Cardiac muscle cell (in vitro differentiated cells and primary cell): ENCODE data around the gene GNPTG. TPM values are rescaled to one million over a fixed set of nuclear protein-coding genes. Genes with fewer than 3 reads are reported as not detected.

Experiments used
- DNase-seq, 2 donors: peaks; one replicate each; pipeline versions ENCODE4 v3.0.0 to v3.0.0-alpha.2; 2010 to 2017; ENCODE audit warnings: low read depth in 1 of 2, low spot score in 1 of 2
- H3K27ac ChIP-seq: fragments of 200-600 bp; sonication (generic); 2 replicates; pipeline ENCODE4 v1.5.1; 2016
- H3K27me3 ChIP-seq: fragments of 200-600 bp; sonication (generic); 2 replicates; pipeline ENCODE4 v1.6.0; 2016; ENCODE audit warnings: control low read depth
- H3K36me3 ChIP-seq: fragments of 200-600 bp; sonication (generic); 2 replicates; pipeline ENCODE4 v1.5.1; 2016; ENCODE audit warnings: control low read depth
- H3K4me1 ChIP-seq: fragments of 200-600 bp; sonication (generic); 2 replicates; pipeline ENCODE4 v1.8.1; 2017; ENCODE audit warnings: low read depth, mild to moderate bottlenecking, mixed run types
- H3K4me3 ChIP-seq: fragments of 200-600 bp; sonication (generic); 2 replicates; pipeline ENCODE4 v1.5.1; 2016; ENCODE audit warnings: mild to moderate bottlenecking
- H3K9me3 ChIP-seq: fragments of 200-600 bp; sonication (generic); 2 replicates; pipeline ENCODE4 v1.5.1; 2017; ENCODE audit warnings: low read depth, mild to moderate bottlenecking, control low read depth
- polyA plus RNA-seq: library from polyadenylated mRNA; unstranded; fragments of >200 nt; fragmentation: Nextera tagmentation; extraction: Ambion mirVana; gene quantifications from 2 replicates; pipeline ENCODE4 v1.2.1, GENCODE V29; 2016
- total RNA-seq: library from RNA; depleted of rRNA; stranded (reverse); fragments of >200 nt; gene quantifications from 2 replicates; pipeline ENCODE4 v1.2.3, GENCODE V29; 2016
- TF ChIP-seq, protein P1 (sequence below): IDR thresholded peaks from 2 replicates; pipeline ENCODE4 v1.5.1; 2012; ENCODE audit warnings: low read depth, mild to moderate bottlenecking, low read length

Gene GNPTG
- total and polyA plus RNA-seq, 2 experiments from 2014 or later, result 57.0 to 60.3 TPM

DNA sequence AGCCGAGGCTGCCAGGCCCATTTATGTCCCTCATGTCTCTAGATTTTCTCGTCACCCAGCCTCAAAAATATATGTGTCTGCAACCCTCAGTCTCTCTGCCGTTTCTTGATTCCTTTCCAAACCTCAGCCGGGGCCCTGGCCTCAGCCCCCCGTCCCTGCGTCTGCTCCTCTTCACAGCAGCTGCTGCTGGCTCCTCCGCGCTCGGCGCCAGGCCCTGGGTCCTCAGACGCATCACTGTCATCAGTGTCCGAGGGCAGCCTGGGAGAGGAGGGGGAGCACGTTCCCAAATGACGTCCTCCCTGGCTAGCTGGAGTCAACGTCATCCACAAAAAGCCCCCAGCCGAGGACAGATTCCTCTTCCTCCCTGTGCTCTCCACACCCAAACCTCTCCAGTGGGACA lies 2.4 kb upstream of the GNPTG start:
- Histone ChIP-seq H3K4me3 (no peak overlapping the region), H3K27me3 (no peaks in the 10 kb centered on the region), H3K9me3 (no peaks in the 10 kb centered on the region), H3K36me3 (peaks cover 19% of the 10 kb centered on the region), H3K27ac (no peak overlapping the region), H3K4me1 (peaks cover 6% of the 10 kb centered on the region)
- DNase-seq, result no peak
- TF ChIP-seq, protein P1, sequence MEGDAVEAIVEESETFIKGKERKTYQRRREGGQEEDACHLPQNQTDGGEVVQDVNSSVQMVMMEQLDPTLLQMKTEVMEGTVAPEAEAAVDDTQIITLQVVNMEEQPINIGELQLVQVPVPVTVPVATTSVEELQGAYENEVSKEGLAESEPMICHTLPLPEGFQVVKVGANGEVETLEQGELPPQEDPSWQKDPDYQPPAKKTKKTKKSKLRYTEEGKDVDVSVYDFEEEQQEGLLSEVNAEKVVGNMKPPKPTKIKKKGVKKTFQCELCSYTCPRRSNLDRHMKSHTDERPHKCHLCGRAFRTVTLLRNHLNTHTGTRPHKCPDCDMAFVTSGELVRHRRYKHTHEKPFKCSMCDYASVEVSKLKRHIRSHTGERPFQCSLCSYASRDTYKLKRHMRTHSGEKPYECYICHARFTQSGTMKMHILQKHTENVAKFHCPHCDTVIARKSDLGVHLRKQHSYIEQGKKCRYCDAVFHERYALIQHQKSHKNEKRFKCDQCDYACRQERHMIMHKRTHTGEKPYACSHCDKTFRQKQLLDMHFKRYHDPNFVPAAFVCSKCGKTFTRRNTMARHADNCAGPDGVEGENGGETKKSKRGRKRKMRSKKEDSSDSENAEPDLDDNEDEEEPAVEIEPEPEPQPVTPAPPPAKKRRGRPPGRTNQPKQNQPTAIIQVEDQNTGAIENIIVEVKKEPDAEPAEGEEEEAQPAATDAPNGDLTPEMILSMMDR, result no peak

DNA sequence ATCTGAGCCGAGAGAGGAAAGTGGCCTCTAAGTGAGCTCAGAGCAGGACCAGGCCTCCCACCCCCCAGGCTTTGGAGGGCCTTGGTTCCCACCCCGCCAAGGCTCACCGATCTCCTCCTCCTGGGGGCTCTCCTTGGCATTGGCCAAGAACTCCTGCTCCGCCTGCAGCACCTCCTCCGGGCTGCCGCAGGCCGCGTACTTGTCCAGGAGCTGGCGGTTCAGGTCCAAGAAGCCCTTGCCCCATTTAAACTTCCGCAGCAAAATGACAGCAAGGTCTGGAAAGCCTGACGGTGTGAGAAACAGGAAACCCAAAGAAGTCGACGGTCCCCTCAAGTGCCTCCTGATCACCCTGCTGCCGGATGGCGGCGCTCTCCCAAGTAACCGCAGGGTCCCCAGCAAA lies 1.8 kb upstream of the GNPTG start:
- H3K4me3 ChIP-seq, result no peak overlapping the region
- no peak for DNase-seq
- no peak overlapping the region for H3K27ac ChIP-seq
- H3K27me3 ChIP-seq, result no peaks in the 10 kb centered on the region
- TF ChIP-seq, protein P1, result no peak
- no peaks in the 10 kb centered on the region for H3K9me3 ChIP-seq
- peaks cover 19% of the 10 kb centered on the region for H3K36me3 ChIP-seq
- peaks cover 6% of the 10 kb centered on the region for H3K4me1 ChIP-seq

DNA sequence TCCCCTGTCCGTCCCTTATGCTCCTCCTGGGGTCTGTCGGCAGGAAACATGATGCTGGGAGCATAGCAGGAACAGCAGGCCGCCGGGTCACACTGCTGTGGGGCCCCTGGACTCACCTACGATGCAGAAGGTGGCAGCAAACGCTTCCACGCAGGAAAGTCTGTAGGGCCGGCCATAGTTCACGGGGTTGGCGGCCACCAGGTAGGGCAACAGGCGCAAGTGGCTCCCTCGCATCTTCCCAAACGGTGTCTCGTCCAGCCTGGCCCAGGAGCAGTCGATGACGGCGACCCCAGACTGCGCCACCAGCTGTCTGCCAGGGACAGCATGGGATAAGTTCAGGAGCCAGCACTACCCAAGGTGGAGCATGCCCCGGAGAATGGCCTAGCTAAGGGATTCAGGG lies 1.0 kb upstream of the GNPTG start:
- no peak for DNase-seq
- Histone ChIP-seq H3K27me3 (no peaks in the 10 kb centered on the region), H3K9me3 (no peaks in the 10 kb centered on the region), H3K36me3 (peaks cover 19% of the 10 kb centered on the region), H3K27ac (no peak overlapping the region), H3K4me3 (peak overlapping the region; percentile 100), H3K4me1 (peaks cover 6% of the 10 kb centered on the region)
- TF ChIP-seq, protein P1, result no peak

DNA sequence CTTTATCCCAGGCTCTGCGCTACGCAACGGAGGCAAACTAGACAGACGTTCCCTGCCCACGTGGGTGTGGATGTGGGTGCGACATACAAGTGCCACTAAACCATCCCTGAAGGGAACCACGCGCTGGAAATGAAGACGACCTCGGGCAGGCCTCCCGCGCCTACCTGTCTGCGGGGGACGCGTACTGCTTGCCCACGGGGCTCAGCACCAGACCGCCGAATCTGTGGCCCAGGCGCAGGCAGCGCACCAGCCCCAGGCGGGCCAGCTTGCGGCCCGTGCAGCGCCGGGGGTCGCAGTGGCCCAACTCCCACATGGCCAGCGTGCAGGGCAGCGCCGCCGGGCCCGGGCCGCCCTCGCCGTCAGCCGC lies 533 bp upstream of the GNPTG start:
- Histone ChIP-seq H3K4me3 (peak overlapping the region; percentile 100), H3K9me3 (no peaks in the 10 kb centered on the region), H3K27me3 (no peaks in the 10 kb centered on the region), H3K36me3 (peaks cover 19% of the 10 kb centered on the region), H3K4me1 (peaks cover 6% of the 10 kb centered on the region), H3K27ac (no peak overlapping the region)
- no peak for DNase-seq
- TF ChIP-seq, protein P1, result no peak

DNA sequence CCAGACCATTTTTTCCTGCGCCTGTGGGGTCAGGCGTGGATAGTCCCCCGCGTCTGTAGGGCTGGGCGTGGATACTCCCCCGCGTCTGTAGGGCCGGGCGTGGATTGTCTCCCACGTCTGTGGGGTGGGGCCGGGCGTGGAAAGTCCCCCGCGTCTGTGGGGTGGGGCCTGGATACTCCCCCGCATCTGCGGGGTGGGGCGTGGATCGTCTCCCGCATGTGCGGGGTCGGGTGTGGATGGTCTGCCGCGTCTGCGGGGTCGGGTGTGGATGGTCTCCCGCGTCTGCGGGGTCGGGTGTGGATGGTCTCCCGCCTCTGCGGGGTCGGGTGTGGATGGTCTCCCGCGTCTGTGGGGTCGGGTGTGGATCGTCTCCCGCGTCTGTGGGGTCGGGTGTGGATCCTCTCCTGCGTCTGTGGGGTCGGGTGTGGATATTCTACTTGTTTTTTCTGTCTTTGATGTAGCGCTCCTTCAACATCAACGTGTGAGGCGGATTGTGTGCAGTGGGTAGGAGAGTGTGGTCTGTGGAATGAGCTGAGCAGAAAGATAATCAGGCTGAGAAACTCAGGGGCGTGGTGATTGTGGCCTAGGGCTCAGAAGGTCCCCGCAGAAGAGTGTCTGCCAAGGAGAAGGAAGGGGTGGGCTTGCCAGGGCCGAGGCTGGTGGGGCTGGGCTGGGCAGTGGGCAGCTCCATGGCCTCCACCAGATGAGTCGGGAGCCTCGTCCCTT lies 3.2 kb downstream of the GNPTG start:
- Histone ChIP-seq H3K36me3 (peaks cover 3% of the 10 kb centered on the region), H3K9me3 (no peaks in the 10 kb centered on the region), H3K4me3 (no peak overlapping the region), H3K27me3 (no peaks in the 10 kb centered on the region), H3K4me1 (peaks cover 6% of the 10 kb centered on the region), H3K27ac (no peak overlapping the region)
- TF ChIP-seq, protein P1, result no peak
- DNase-seq, result no peak
